Uterus (tissue), 4 donors: Measurements from ENCODE around the gene PGAM2. TPM values are rescaled to one million over a fixed set of nuclear protein-coding genes. Genes with fewer than 3 reads are reported as not detected.
A peak's percentile ranks its signal among the peaks of the same experiment; 100 is the strongest.

ENCODE experiments used
- DNase-seq, 2 donors: peaks; one replicate each; pipeline ENCODE4 v3.0.0-alpha.2; 2019 to 2020
- H3K27ac ChIP-seq, 2 donors: fragments of 200-600 bp; sonication (generic); 1 replicate in 1 of 2; 2 replicates in 1 of 2; pipeline ENCODE4 v1.5.1; 2016 to 2018
- H3K27me3 ChIP-seq, 2 donors: fragments of 200-600 bp; sonication (generic); one replicate each; pipeline ENCODE4 v1.5.1; 2018 to 2019; ENCODE audit warnings: control low read depth in 1 of 2
- H3K36me3 ChIP-seq, 2 donors: fragments of 200-600 bp; sonication (generic); one replicate each; pipeline ENCODE4 v1.5.1; 2019; ENCODE audit warnings: control low read depth in 1 of 2
- H3K4me1 ChIP-seq, 2 donors: fragments of 200-600 bp; sonication (generic); one replicate each; pipeline ENCODE4 v1.5.1; 2018 to 2019; ENCODE audit warnings: control low read depth in 1 of 2
- H3K4me3 ChIP-seq, 2 donors: fragments of 200-600 bp; sonication (generic); 1 replicate in 1 of 2; 2 replicates in 1 of 2; pipeline ENCODE4 v1.5.1; 2018 to 2019; ENCODE audit warnings: mild to moderate bottlenecking in 1 of 2
- H3K9me3 ChIP-seq, 2 donors: fragments of 200-600 bp; sonication (generic); one replicate each; pipeline ENCODE4 v1.5.1; 2019; ENCODE audit warnings: control low read depth in 1 of 2
- POLR2A ChIP-seq, 2 donors: fragments of 450-650 bp; IDR thresholded peaks; one replicate each; pipeline ENCODE4 v1.6.1; 2016; ENCODE audit warnings: antibody characterized with exemption in 2 of 2, mild to moderate bottlenecking in 1 of 2, moderate library complexity in 1 of 2
- intact Hi-C: fragments of 100-400 bp; cut with DNase I; formaldehyde crosslinking; loops from one replicate; pipeline ENCODE4 v1.15.1; 2023; ENCODE audit warnings: low total_unique reads
- total RNA-seq, 4 donors: library from RNA; depleted of rRNA in 3 of 4; stranded (reverse); fragments of >200 nt in 3 of 4; gene quantifications; one replicate each; pipeline versions ENCODE4 v1.1.0 to v1.2.4, GENCODE V29; 2014 to 2023
- TF ChIP-seq, protein P1 (sequence below), 4 experiments: fragments of 200-600 bp in 2 of 4; fragments of 450-650 bp in 2 of 4; sonication (generic) in 2 of 4; IDR thresholded peaks; one replicate each; pipeline ENCODE4 v1.5.1; 2016 to 2019; ENCODE audit warnings: antibody characterized with exemption in 4 of 4, mild to moderate bottlenecking in 2 of 4, moderate library complexity in 1 of 4
- donor health status: DM: yes; HTN: yes; CAD: no.

Gene PGAM2
- total RNA-seq, 4 donors from 2014 or later, result 0.76 to 1.4 TPM; not detected in 2

DNA sequence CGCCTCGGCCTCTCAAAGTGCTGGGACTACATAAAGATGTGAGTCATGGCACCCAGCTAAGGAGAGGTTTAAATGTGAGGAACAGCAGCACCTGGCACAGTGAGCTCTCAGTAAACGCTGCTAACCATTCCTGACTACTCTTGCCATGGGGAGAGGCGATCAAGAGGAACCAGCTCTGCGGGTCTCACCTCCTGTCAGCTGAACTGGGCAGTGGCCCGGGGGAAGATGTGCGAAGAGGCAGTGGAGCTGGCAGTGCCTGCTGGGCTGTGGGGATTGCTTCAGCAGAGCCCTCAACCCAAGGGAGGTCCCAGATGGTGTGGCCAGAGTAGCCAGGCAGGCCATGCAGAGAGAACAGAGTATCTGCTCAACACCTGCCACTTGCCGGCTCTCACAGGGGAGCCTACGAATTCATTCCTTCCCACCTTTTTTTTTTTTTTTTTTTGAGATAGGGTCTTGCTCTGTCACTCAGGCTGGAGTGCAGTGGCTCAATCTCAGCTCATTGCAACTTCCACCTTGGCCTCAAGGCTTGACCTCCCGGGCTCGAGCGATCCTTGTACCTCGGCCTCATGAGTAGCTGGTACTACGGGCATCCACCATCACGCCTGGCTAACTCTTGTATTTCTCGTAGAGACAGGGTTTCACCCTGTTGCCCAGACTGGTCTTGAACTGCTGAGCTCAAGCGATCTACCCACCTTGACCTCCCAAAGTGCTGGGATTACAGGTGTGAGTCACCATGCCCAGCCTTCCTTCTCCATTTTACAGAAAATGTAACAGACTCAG, 10.1 kb upstream of the PGAM2 start:
- no peaks in the 10 kb centered on the region for H3K36me3 ChIP-seq
- TF ChIP-seq, protein P1, sequence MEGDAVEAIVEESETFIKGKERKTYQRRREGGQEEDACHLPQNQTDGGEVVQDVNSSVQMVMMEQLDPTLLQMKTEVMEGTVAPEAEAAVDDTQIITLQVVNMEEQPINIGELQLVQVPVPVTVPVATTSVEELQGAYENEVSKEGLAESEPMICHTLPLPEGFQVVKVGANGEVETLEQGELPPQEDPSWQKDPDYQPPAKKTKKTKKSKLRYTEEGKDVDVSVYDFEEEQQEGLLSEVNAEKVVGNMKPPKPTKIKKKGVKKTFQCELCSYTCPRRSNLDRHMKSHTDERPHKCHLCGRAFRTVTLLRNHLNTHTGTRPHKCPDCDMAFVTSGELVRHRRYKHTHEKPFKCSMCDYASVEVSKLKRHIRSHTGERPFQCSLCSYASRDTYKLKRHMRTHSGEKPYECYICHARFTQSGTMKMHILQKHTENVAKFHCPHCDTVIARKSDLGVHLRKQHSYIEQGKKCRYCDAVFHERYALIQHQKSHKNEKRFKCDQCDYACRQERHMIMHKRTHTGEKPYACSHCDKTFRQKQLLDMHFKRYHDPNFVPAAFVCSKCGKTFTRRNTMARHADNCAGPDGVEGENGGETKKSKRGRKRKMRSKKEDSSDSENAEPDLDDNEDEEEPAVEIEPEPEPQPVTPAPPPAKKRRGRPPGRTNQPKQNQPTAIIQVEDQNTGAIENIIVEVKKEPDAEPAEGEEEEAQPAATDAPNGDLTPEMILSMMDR (IDR thresholded peaks at IDR 0.05), result no peak
- no peak for TF ChIP-seq POLR2A (IDR thresholded peaks at IDR 0.05)
- H3K9me3 ChIP-seq, result no peaks in the 10 kb centered on the region
- no peak for DNase-seq
- H3K27ac ChIP-seq, result no peak overlapping the region
- intact Hi-C loops, result no loop called here
- no peaks in the 10 kb centered on the region for H3K27me3 ChIP-seq
- peaks cover 0 to 7% of the 10 kb centered on the region in 2 donors for H3K4me1 ChIP-seq
- no peak overlapping the region for H3K4me3 ChIP-seq

DNA sequence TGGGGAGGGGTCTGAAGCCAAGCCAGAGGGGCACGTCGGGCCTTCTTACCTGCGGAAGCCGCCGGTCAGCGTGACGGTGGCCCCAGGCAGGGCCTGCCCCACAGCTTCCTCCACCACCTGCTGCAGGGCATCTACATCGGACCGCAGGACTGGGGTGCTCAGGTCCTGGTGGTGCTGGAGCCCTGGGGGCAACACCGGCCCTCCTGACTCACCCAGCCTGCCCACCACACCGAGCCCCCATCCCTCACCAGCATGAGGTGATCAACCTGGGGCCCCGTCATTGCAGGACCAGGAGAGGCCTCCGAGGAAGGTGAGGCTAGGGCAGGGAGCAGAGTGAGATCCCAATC, 9.0 kb upstream of the PGAM2 start:
- Histone ChIP-seq H3K27ac (peak overlapping the region; percentile 64 to 75), H3K4me3 (no peak overlapping the region), H3K9me3 (no peaks in the 10 kb centered on the region), H3K36me3 (no peaks in the 10 kb centered on the region), H3K4me1 (peaks cover 0 to 7% of the 10 kb centered on the region in 2 donors), H3K27me3 (no peaks in the 10 kb centered on the region)
- no peak for DNase-seq
- TF ChIP-seq, protein P1 (IDR thresholded peaks at IDR 0.05), result no peak
- no peak for TF ChIP-seq POLR2A (IDR thresholded peaks at IDR 0.05)
- intact Hi-C loops, result no loop called here

DNA sequence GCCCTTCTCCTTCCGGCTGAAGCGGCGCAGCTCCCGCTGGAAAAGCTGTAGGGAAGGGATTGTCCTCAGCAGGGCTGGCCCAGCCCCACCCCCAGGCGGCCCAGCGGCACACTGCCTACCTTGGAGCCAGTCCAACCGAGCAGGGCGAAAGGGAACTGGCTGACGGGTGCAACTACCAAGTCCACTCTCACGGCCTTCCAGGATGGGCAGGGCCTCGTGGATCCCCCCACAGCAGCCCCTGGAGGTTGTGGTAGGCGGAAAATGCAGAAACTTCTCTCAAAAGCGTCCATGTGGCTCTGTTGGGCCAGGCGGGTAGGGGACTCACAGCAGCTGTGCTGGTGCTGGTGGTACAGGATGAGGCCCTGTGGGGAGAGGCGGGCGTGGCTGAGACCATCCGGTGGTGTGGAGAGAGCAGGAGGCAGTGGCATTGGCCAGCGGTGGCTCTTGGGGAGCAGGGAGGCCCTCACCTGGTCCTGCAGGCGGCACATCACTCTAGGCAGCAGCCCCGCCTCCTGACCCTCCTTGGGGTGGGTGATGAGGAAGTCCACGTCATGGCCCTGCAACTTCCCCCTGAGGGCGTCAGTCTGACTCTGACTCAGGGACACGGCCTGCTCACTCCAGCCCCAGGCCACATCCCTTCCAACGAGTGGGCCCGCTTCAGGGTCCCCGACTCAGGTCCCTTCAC, 8.4 kb upstream of the PGAM2 start:
- Histone ChIP-seq H3K36me3 (no peaks in the 10 kb centered on the region), H3K4me1 (peaks cover 0 to 7% of the 10 kb centered on the region in 2 donors), H3K9me3 (no peaks in the 10 kb centered on the region), H3K4me3 (no peak overlapping the region), H3K27me3 (no peaks in the 10 kb centered on the region), H3K27ac (peak overlapping the region; percentile 64 to 75)
- DNase-seq, result peak; percentile 49 to 63
- TF ChIP-seq POLR2A (IDR thresholded peaks at IDR 0.05), result peak; percentile 8 to 21
- TF ChIP-seq, protein P1 (IDR thresholded peaks at IDR 0.05), result no peak
- intact Hi-C loops, result no loop called here

DNA sequence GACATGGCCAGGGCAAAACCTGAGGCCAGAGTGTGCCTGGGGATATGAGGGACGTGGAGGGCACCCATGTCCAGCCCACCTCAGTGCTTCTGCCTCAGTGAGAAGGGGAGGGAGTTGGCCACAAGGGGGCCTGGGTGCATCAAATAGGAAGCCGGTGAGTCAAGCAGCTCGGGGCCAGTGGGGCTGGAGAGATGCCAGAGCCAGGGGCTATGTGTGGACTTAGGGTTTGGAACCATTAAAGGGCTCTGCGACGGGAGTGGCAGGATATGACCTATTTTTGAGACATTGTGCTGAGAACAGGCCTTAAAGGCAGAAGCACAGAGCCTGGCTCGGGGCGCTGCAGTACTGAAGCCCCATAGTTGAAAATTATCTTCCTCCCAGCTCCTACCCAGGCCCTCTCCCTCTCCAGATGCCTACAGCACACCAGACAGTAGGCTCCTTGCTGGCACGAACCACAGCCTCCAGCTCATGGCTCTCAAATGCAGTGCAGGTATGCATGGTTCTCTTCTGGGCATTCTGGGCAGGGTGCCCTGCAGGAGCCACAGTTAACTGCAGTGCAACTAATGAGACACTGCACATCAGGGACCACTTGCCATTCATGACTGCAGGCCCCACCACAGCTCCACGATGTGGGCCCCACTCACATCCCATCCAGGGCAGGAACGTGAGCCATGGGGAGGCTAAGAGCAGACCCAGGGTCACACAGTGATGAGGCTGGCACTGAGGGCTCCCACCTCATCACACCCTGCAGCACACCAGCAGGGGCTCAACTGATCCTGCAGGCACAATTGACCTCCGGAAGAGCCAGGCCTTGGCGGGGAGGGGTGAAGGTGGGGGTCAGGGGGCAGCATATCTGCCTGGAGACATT, 7.2 kb upstream of the PGAM2 start:
- Histone ChIP-seq H3K4me3 (no peak overlapping the region), H3K4me1 (peaks cover 0 to 7% of the 10 kb centered on the region in 2 donors), H3K27ac (peak overlapping the region; percentile 64 to 75), H3K36me3 (no peaks in the 10 kb centered on the region), H3K9me3 (no peaks in the 10 kb centered on the region), H3K27me3 (no peaks in the 10 kb centered on the region)
- TF ChIP-seq, protein P1 (IDR thresholded peaks at IDR 0.05), result peak; percentile 57 to 63 (median 60)
- no peak for TF ChIP-seq POLR2A (IDR thresholded peaks at IDR 0.05)
- peak; percentile 76 to 86 for DNase-seq
- intact Hi-C loops, result no loop called here
